GM18502 (cell line): Measurements from ENCODE around the gene CD300LG.
"Not testable (repeated sequence)": the region's sequence is repeated elsewhere in the genome, so short reads cannot be mapped to it uniquely, and the experiment has no call there.

Source experiments
- ATAC-seq: cut with Tn5 transposase; IDR thresholded peaks from one replicate; pipeline ENCODE4 v1.9.1; 2021; ENCODE audit warnings: mild to moderate bottlenecking; ENCODE audit not compliant: unreplicated experiment, poor library complexity

Gene CD300LG

GRCh38 chr17:43877031-43877430 lies 30.1 kb downstream of the CD300LG start:
- ATAC-seq = no peak

GRCh38 chr17:43877451-43878155 lies 30.6 kb downstream of the CD300LG start:
- no peak for ATAC-seq

GRCh38 chr17:43878260-43879175 lies 31.5 kb downstream of the CD300LG start:
- no peak for ATAC-seq

GRCh38 chr17:43879723-43880419 lies 32.9 kb downstream of the CD300LG start:
- ATAC-seq = no peak

GRCh38 chr17:43880420-43880991 lies 33.5 kb downstream of the CD300LG start:
- no peak for ATAC-seq

GRCh38 chr17:43881181-43881580 lies 34.2 kb downstream of the CD300LG start:
- ATAC-seq = no peak

GRCh38 chr17:43881758-43882505 lies 35.0 kb downstream of the CD300LG start:
- ATAC-seq = no peak

GRCh38 chr17:43882761-43883415 lies 35.9 kb downstream of the CD300LG start:
- no peak for ATAC-seq

- no peak for ATAC-seq
These were observed 41.6 kb downstream of the CD300LG start for GRCh38 chr17:43888548-43888947.

- ATAC-seq = no peak
These were observed 43.3 kb downstream of the CD300LG start for GRCh38 chr17:43890240-43890639.

- ATAC-seq = no peak
These were observed 45.1 kb downstream of the CD300LG start for GRCh38 chr17:43891851-43892646.

GRCh38 chr17:43892647-43892952 lies 45.6 kb downstream of the CD300LG start:
- ATAC-seq = no peak

- ATAC-seq = not testable (repeated sequence)
These were observed 47.5 kb downstream of the CD300LG start for GRCh38 chr17:43894494-43894893.

GRCh38 chr17:43897831-43898230 lies 50.9 kb downstream of the CD300LG start:
- ATAC-seq = no peak

- no peak for ATAC-seq
These were observed 51.5 kb downstream of the CD300LG start for GRCh38 chr17:43898446-43898845.

GRCh38 chr17:43900183-43900857 lies 53.3 kb downstream of the CD300LG start:
- peak; percentile 74 for ATAC-seq

GRCh38 chr17:43900858-43901754 lies 54.1 kb downstream of the CD300LG start:
- no peak for ATAC-seq
